ENCODE results near the gene KIAA1958. TPM values are rescaled to one million over a fixed set of nuclear protein-coding genes. Genes with fewer than 3 reads are reported as not detected.

Gene KIAA1958
- total and polyA plus RNA-seq, 2 of the 8 experiments (the other 6 are each of a cell fraction or from before 2014, with no cell fraction given), result 11.4 to 43.8 TPM

DNA sequence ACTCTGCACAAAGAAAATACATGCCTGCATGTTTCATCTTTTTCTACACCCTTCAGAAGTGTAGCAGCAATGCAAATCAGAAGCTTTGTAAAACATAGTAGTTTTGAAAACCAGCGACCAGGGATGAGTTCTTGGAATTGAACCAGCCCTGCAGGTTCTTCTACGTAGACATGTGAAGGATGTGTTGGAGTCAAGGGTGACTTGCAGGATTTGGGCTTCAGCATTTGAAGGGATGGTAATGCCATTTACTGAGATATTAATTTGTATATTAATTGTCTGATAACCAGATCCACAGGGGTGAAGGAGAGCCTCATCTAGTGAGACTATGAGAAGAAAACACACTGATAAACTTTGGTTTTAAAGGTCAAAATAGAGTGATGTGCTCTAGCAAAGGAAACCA is 72.4 kb downstream of the KIAA1958 start:
- no peaks in the 10 kb centered on the region for H3K27me3 ChIP-seq (replicated peaks in 1 of 4; ENCODE audit: control insufficient read depth in 3 of 4, extremely low read depth in 1 of 4, insufficient read depth in 3 of 4, low read length in 3 of 4)
- no peak overlapping the region for H2BK12ac ChIP-seq (ENCODE audit: low read depth, low read length)
- H2BK20ac ChIP-seq (ENCODE audit: low read length), result no peak overlapping the region
- peaks cover 3 to 8% of the 10 kb centered on the region in 2 experiments for H4K20me1 ChIP-seq (replicated peaks in 1 of 2; ENCODE audit: control insufficient read depth in 1 of 2, insufficient read depth in 2 of 2, low read length in 2 of 2)
- H2AFZ ChIP-seq (ENCODE audit: low read length), result no peak overlapping the region
- H3K14ac ChIP-seq (ENCODE audit: insufficient read length), result no peak overlapping the region
- no peak for FAIRE-seq
- peaks cover 0 to 9% (median 3%) of the 10 kb centered on the region in 4 experiments; a peak in 2 of 7 replicates for H3K4me1 ChIP-seq (replicated peaks in 1 of 4; ENCODE audit: control insufficient read depth in 3 of 4, insufficient read depth in 4 of 4, low read length in 3 of 4)
- no peak overlapping the region for H2BK120ac ChIP-seq (replicated peaks; ENCODE audit: low read depth, low read length)
- H3K23ac ChIP-seq (ENCODE audit: insufficient read length), result no peak overlapping the region
- 68% methylated on average over 2 of the region's 2 CpGs; no CpG with 5 or more reads in 1 of the 2 experiments for WGBS, 2 experiments (ENCODE audit: extremely low coverage in 1 of 2, insufficient coverage in 1 of 2, insufficient read length in 1 of 2, insufficient replicate concordance in 2 of 2, low coverage in 1 of 2, low lambda C conversion rate in 2 of 2, missing lambda C conversion rate in 1 of 2)
- no peaks in the 10 kb centered on the region for H3K9me3 ChIP-seq (ENCODE audit: insufficient read depth in 2 of 2, low read depth in 1 of 2, low read length in 1 of 2)
- H4K5ac ChIP-seq (ENCODE audit: insufficient read length, low read depth, low read length), result no peak overlapping the region
- H3K27ac ChIP-seq (ENCODE audit: low read depth, low read length), result no peak overlapping the region
- TF ChIP-seq JUN (IDR thresholded peaks at IDR 0.05; ENCODE audit: low read depth, low read length) (no peak), SIRT6 (IDR thresholded peaks at IDR 0.05; ENCODE audit: low read length) (no peak), RXRA (IDR thresholded peaks at IDR 0.05; ENCODE audit: insufficient read depth, low read depth, low read length) (no peak), ASH2L (IDR thresholded peaks at IDR 0.05; ENCODE audit: low read length) (no peak), EGR1 (IDR thresholded peaks at IDR 0.05; ENCODE audit: borderline replicate concordance, low read depth, low read length) (no peak), CHD1 (IDR thresholded peaks at IDR 0.05; ENCODE audit: low read depth, low read length) (no peak), GABPA (IDR thresholded peaks at IDR 0.05; ENCODE audit: borderline replicate concordance, insufficient read depth, low read length) (no peak)
- TF ChIP-seq, protein P1, sequence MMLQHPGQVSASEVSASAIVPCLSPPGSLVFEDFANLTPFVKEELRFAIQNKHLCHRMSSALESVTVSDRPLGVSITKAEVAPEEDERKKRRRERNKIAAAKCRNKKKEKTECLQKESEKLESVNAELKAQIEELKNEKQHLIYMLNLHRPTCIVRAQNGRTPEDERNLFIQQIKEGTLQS (IDR thresholded peaks at IDR 0.05; ENCODE audit: insufficient read depth, low read depth, low read length), result no peak
- H3K79me1 ChIP-seq (ENCODE audit: low read depth, low read length), result no peaks in the 10 kb centered on the region; the same call in none of the 2 replicates
- no peak overlapping the region for H3K9ac ChIP-seq (replicated peaks in 1 of 4; ENCODE audit: extremely low read depth in 1 of 4, low read depth in 3 of 4, low read length in 3 of 4)
- POLR2A ChIA-PET (ENCODE audit: partially characterized antibody), result no interaction called here
- no peak overlapping the region for H4K91ac ChIP-seq (replicated peaks; ENCODE audit: insufficient read length, low read length)
- CTCF ChIA-PET (ENCODE audit: partially characterized antibody), result interaction anchor here (0.8 to 1.1 kb wide), 2 partner anchors 10 to 15 kb away, joined by 4 to 5 read pairs; no protein-coding TSS in a partner anchor
- H3K23me2 ChIP-seq (ENCODE audit: low read depth, low read length), result no peaks in the 10 kb centered on the region
- no peak overlapping the region for H4K8ac ChIP-seq (ENCODE audit: extremely low read depth, insufficient read depth, low read length)
- H3K4me3 ChIP-seq (ENCODE audit: extremely low read depth in 1 of 4, insufficient read depth in 2 of 4, low read depth in 3 of 4, low read length in 4 of 4), result no peak overlapping the region
- no peak overlapping the region for H3K4me2 ChIP-seq (ENCODE audit: insufficient read depth in 1 of 2, low read depth in 2 of 2, low read length in 2 of 2)
- DNase-seq (ENCODE audit: low read depth in 1 of 2, low spot score in 2 of 2), result no peak
- no peak overlapping the region for H2AK5ac ChIP-seq (ENCODE audit: low read depth, low read length)
- no peak overlapping the region for H2BK15ac ChIP-seq (ENCODE audit: low read length)
- no peak overlapping the region for H2BK5ac ChIP-seq (ENCODE audit: low read depth, low read length)
- H3K36me3 ChIP-seq (ENCODE audit: control insufficient read depth in 2 of 4, insufficient read depth in 4 of 4, low read length in 3 of 4), result no peaks in the 10 kb centered on the region
- H3K18ac ChIP-seq (ENCODE audit: extremely low read depth, low read length), result no peak overlapping the region
- H3K79me2 ChIP-seq (ENCODE audit: control insufficient read depth in 1 of 2, insufficient read depth in 2 of 2, low read length in 2 of 2), result peaks cover 0 to 83% of the 10 kb centered on the region in 2 experiments; a peak in 2 of 4 replicates
- no peak overlapping the region for H3K4ac ChIP-seq (replicated peaks; ENCODE audit: insufficient read length, low read depth, low read length)
- H3K56ac ChIP-seq (replicated peaks; ENCODE audit: insufficient read length, low read depth, low read length), result no peak overlapping the region

Data from H1 (cell line).